ENCODE measurements around the gene SLC38A10.

SLC38A10 gene

GRCh38 chr17:81302324-81302723 lies 7.2 kb upstream of the SLC38A10 start:
- no peak overlapping the region for H3K4me3 ChIP-seq (ENCODE audit: control insufficient read depth, low read depth, low read length)
- no peak for TF ChIP-seq CTCF (IDR thresholded peaks at IDR 0.05; ENCODE audit: control insufficient read depth, insufficient read depth, low read depth, low read length, missing control alignments)
- DNase-seq (ENCODE audit: low read depth), result no peak

DNA sequence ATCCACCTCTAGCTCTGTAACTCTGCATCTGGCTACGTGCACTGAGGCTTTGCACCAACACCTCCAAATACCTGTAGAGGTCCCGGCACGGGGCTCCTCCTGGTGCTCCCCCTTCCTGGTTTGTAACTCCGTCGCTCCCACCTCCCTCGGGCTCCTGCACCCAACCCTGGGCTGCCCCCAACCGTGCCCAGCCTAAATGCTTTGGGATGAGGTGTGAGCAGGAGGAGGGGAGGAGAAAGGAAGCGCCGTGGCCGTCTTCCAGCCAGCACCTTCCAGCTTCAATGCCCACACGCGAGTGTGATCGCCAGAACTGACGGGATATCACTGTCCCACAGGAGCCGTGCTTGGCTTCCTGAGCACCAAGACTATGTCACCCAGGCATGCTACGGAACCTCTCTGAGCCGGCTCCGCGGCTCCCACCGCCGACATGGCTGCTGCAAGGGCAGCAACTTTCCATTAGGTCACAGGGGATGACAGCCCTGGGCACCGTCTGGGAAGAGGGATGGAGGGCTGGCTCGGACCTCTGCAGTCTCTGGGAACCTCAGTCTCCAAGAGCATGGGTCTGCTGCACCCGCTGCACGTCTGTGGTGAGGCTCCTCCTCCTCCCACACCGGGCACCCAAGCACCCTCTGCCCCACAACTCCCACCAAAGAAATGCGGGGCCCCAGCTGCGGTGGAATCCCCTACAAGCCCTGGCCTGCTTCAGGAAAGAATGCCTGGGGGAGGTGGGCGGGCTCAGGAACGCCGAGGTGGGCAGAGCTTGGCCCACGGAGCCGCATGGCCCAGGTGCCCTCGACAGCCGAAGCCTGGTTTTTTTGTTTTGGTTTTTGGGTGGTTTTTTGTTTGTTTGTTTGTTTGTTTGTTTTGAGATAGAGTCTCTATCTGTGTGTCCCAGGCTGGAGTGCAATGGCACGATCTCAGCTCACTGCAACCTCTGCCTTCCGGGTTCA lies 6.4 kb upstream of the SLC38A10 start:
- H3K4me3 ChIP-seq (ENCODE audit: control insufficient read depth, low read depth, low read length), result no peak overlapping the region
- no peak for DNase-seq (ENCODE audit: low read depth)
- no peak for TF ChIP-seq CTCF (IDR thresholded peaks at IDR 0.05; ENCODE audit: control insufficient read depth, insufficient read depth, low read depth, low read length, missing control alignments)

- H3K4me3 ChIP-seq (ENCODE audit: control insufficient read depth, low read depth, low read length), result no peak overlapping the region
- no peak for TF ChIP-seq CTCF (IDR thresholded peaks at IDR 0.05; ENCODE audit: control insufficient read depth, insufficient read depth, low read depth, low read length, missing control alignments)
- no peak for DNase-seq (ENCODE audit: low read depth)
Observed at GRCh38 chr17:81300586-81301155, 5.6 kb upstream of the SLC38A10 start.

DNA sequence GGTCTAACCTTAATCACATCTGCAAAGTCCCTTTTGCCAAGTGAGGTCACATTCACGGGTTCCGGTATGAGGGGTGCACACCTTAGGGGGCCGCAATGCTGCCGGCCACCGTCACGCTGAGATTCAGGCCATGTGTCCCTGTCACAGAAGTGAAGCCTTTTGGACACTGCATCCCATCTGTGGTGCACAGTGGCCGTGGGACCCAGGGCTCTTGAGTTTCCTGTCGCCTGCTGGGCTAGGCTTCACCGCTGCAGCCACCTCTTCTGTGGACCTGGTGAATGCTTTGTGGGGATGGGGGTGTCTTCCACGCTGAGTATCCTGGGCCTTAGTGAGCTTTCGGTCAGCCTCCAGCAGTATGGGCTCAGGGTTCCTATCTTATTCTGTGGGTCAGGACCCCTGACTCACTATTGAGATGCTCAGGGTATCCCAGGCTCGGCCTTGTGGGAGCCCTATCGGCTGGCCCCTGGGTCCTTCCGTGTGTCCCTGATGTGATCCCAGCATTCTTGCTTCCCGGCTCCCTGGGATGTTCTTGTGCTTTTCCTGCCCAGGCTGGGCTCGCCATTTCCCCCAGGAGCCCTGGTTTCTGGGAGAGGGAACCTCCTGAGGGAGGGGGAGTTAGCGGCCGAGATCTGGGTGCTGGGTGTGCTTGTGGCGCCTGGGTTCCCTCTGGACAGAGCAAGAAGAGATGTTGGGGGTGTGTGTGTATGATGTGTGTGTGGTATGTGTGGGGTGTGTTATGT lies 4.9 kb upstream of the SLC38A10 start:
- no peak for DNase-seq (ENCODE audit: low read depth)
- no peak for TF ChIP-seq CTCF (IDR thresholded peaks at IDR 0.05; ENCODE audit: control insufficient read depth, insufficient read depth, low read depth, low read length, missing control alignments)
- H3K4me3 ChIP-seq (ENCODE audit: control insufficient read depth, low read depth, low read length), result no peak overlapping the region

DNA sequence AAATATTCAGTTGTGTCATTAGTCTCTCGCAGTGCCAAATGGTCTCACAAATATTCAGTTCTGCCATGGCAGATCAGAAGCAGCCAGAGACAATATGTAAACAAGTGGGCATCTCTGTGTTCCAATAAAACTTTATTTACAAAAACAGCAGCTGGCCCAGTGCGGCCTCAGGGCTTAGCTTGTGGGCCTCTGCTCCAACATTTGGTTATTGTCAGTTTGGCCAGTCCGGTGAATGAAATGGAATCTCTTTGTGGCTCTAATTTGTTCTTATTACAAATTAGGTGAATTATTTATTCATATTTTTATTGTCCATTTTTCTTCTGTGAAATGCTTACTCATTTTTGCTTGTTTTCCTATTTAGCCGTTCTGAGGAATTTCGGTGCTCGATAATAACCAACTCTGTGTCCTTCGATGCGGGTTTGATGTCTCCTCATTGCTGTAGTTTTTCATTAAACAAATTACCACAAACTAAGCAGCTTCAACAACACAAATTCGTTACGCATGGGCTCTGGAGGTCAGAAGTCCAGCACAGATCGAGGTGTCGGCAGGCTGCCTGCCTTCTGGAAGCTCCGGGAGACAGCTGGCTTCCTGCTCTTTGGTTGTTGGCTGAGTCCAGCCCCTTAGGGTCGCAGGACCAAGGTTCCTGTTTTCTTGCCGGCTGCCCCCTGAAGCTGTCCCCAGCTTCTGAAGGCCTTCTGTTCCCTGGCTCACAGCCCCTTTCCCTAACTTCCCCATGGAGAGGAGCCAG lies 4.1 kb upstream of the SLC38A10 start:
- no peak for DNase-seq (ENCODE audit: low read depth)
- no peak overlapping the region for H3K4me3 ChIP-seq (ENCODE audit: control insufficient read depth, low read depth, low read length)
- TF ChIP-seq CTCF (IDR thresholded peaks at IDR 0.05; ENCODE audit: control insufficient read depth, insufficient read depth, low read depth, low read length, missing control alignments), result no peak
